Breast epithelium (tissue), 3 donors: ENCODE data around the gene AFAP1L1.

Experiments used
- CTCF ChIP-seq, 3 donors: fragments of 450-650 bp; IDR thresholded peaks; one replicate each; pipeline ENCODE4 v1.5.1; 2016 to 2017; ENCODE audit warnings: antibody characterized with exemption in 3 of 3, mild to moderate bottlenecking in 3 of 3, moderate library complexity in 3 of 3
- POLR2A ChIP-seq: fragments of 450-650 bp; IDR thresholded peaks from one replicate; pipeline ENCODE4 v1.6.1; 2016; ENCODE audit warnings: antibody characterized with exemption, mild to moderate bottlenecking, moderate library complexity

GRCh38 chr5:149372076-149372795 lies 100.6 kb downstream of the AFAP1L1 start:
- TF ChIP-seq CTCF (IDR thresholded peaks at IDR 0.05): no peak
- TF ChIP-seq POLR2A: no peak
